Lung (tissue), 12 donors: Measurements from ENCODE around the gene XYLB. TPM values are rescaled to one million over a fixed set of nuclear protein-coding genes. Genes with fewer than 3 reads are reported as not detected.

Experiments
- ATAC-seq: fragments of 200-7000 bp; cut with Tn5 transposase; one replicate; pipeline ENCODE4 v1.9.1; 2020; ENCODE audit warnings: moderate number of reproducible peaks; ENCODE audit not compliant: insufficient read depth, low FRiP score
- DNase-seq, 3 donors: peaks; one replicate each; pipeline ENCODE4 v3.0.0-alpha.2; 2013 to 2017
- H3K27ac ChIP-seq, 2 donors: one replicate each; pipeline ENCODE4 v1.5.1; 2013; ENCODE audit warnings: mild to moderate bottlenecking in 2 of 2, moderate library complexity in 2 of 2, control low read depth in 1 of 2, inconsistent platforms in 1 of 2, low read depth in 1 of 2, low read length in 1 of 2
- H3K27me3 ChIP-seq, 3 donors: one replicate each; pipeline ENCODE4 v1.5.1; 2013; ENCODE audit warnings: low read length in 2 of 3; ENCODE audit not compliant: control insufficient read depth in 3 of 3, insufficient read depth in 3 of 3
- H3K36me3 ChIP-seq, 4 donors: one replicate each; pipeline ENCODE4 v1.5.1; 2013; ENCODE audit warnings: low read length in 4 of 4, mild to moderate bottlenecking in 1 of 4, moderate library complexity in 1 of 4; ENCODE audit not compliant: control insufficient read depth in 4 of 4, insufficient read depth in 4 of 4
- H3K4me1 ChIP-seq, 5 donors: one replicate each; pipeline ENCODE4 v1.5.1; 2013; ENCODE audit warnings: low read length in 5 of 5, mild to moderate bottlenecking in 2 of 5, moderate library complexity in 1 of 5; ENCODE audit not compliant: control insufficient read depth in 5 of 5, insufficient read depth in 5 of 5
- H3K4me3 ChIP-seq: one replicate; pipeline ENCODE4 v1.5.1; 2013; ENCODE audit warnings: mild to moderate bottlenecking, control low read depth, moderate library complexity
- H3K9ac ChIP-seq, 2 donors: one replicate each; pipeline ENCODE4 v1.5.1; 2013; ENCODE audit warnings: low read length in 2 of 2, control low read depth in 1 of 2; ENCODE audit not compliant: insufficient read depth in 1 of 2
- H3K9me3 ChIP-seq, 4 donors: one replicate each; pipeline ENCODE4 v1.5.1; 2013; ENCODE audit warnings: low read length in 3 of 4, mild to moderate bottlenecking in 1 of 4, moderate library complexity in 1 of 4; ENCODE audit not compliant: control insufficient read depth in 4 of 4, insufficient read depth in 3 of 4
- CTCF ChIP-seq: IDR thresholded peaks from 2 replicates; pipeline ENCODE4 v1.5.1; 2012; ENCODE audit warnings: mild to moderate bottlenecking; ENCODE audit errors: control extremely low read depth, extremely low read depth
- WGBS, 2 donors: extraction: QIAGEN DNeasy Blood & Tissue Kit; methylation state at CpG; one replicate each; pipeline ENCODE4 v1.1.7; 2013; 5-methylcytosine and 5-hydroxymethylcytosine counted together
- polyA plus RNA-seq, 2 donors: library from polyadenylated mRNA; stranded (reverse); fragments of 200-250 nt; gene quantifications; one replicate each; pipeline ENCODE4 v1.2.1, GENCODE V29; 2013
- total RNA-seq, 2 donors: library from RNA; depleted of rRNA in 1 of 2; stranded (reverse); fragments of >200 nt in 1 of 2; gene quantifications; one replicate each; pipeline ENCODE4 v1.2.1, GENCODE V29; 2014 to 2021
- donor health status: control.
- donor health status: control.
- donor health status: Bipolar disorder and iron deficiency.
- donor health status: healthy.
- donor health status: DM: yes; HTN: yes; CAD: no.

The XYLB gene
- total and polyA plus RNA-seq, 4 donors, result 0.89 to 5.8 (median 3.2) TPM

DNA sequence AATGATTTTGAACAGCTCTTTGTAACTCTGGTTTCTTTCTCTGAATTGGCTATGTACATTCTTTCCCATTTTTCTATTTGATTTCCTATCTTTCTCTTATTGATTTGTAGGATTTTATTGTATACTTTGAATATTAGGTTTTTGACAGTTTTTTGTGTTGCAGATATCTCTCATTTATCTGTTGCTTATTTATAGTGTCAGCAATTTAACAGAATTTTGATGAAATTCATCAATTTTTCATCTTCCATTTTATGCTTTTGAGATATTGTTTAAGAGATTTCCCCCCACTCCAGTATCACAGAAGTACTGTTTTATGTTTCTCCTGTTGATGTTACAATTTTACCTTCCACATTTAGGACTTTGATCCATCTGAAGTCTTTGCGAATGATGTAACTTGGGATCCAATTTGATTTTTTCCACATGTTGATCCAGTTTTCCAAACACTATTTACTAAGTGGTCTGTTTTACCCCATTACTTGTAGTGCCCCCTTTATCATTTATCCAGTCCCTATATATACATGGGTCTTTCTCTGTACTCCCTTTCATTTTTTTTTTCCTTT, 46.1 kb downstream of the XYLB start:
- TF ChIP-seq CTCF, result no peak
- Histone ChIP-seq H3K4me3 (no peak overlapping the region), H3K9ac (no peak overlapping the region), H3K9me3 (no peaks in the 10 kb centered on the region), H3K4me1 (no peaks in the 10 kb centered on the region), H3K27ac (no peak overlapping the region), H3K36me3 (peaks cover 0 to 8% (median 6%) of the 10 kb centered on the region in 4 donors), H3K27me3 (no peaks in the 10 kb centered on the region)
- DNase-seq (no peak), ATAC-seq (no peak)
- 97 to 98% methylated on average over 1 of the region's 1 CpG for WGBS, 2 donors

DNA sequence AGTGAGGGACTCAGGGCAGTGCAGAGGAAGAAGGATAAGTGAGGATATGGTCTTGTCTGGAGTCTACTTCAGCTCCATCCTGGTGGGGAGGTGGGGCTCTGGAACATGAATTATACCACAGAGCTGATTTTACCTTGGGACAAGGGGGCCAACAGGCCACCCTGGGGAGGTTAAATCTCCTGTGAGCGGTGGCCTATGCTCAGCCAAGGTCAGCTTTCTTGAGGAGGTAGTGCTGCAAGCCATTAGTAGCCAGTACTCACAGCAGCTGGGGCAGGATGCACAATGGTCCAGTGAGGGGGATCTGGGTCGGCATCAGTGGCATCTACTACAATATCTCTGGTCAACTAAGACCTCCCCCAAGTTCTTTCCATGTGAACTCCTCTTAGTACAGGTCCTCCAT, 49.7 kb downstream of the XYLB start:
- H3K9me3 ChIP-seq, result no peaks in the 10 kb centered on the region
- H3K4me1 ChIP-seq, result no peaks in the 10 kb centered on the region
- ATAC-seq (no peak), DNase-seq (no peak)
- H3K36me3 ChIP-seq, result peaks cover 0 to 11% (median 7%) of the 10 kb centered on the region in 4 donors
- H3K27me3 ChIP-seq, result no peaks in the 10 kb centered on the region
- 91 to 96% methylated on average over 2 of the region's 2 CpGs for WGBS, 2 donors
- H3K4me3 ChIP-seq, result no peak overlapping the region
- no peak overlapping the region for H3K27ac ChIP-seq
- no peak overlapping the region for H3K9ac ChIP-seq
- TF ChIP-seq CTCF, result no peak

DNA sequence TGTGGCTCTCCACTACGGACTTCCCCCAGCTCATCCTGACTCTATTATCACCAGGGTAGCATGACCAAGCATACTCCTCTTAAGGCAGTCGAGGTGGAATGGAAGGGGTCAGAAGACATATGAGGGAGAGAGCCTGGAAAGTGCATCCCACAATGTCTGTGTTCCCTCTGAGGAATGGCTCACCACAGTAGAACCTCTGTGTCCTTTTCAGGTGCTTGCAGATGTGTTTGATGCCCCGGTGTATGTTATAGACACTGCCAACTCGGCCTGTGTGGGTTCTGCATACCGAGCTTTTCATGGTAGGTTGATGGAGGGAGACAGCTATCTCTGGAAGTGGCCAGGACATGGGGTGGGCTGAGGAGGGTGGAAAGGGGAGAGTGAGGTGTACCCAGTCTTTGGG, 50.3 kb downstream of the XYLB start:
- 96 to 97% methylated on average over 5 of the region's 5 CpGs for WGBS, 2 donors
- Histone ChIP-seq H3K9ac (no peak overlapping the region), H3K27ac (no peak overlapping the region)

More for the DNA sequence above, 50.3 kb downstream of the XYLB start:
- TF ChIP-seq CTCF, result no peak
- no peaks in the 10 kb centered on the region for H3K9me3 ChIP-seq
- no peaks in the 10 kb centered on the region for H3K27me3 ChIP-seq
- peaks cover 0 to 11% (median 8%) of the 10 kb centered on the region in 4 donors for H3K36me3 ChIP-seq
- no peak for DNase-seq
- no peak for ATAC-seq
- no peaks in the 10 kb centered on the region for H3K4me1 ChIP-seq
- no peak overlapping the region for H3K4me3 ChIP-seq
